HG03066 (cell line): ENCODE measurements around the gene GPR55.
A peak's percentile ranks its signal among the peaks of the same experiment; 100 is the strongest.

Experiments
- ATAC-seq: cut with Tn5 transposase; IDR thresholded peaks from one replicate; pipeline ENCODE4 v1.9.1; 2021; ENCODE audit warnings: low read depth; ENCODE audit not compliant: unreplicated experiment

GPR55 gene

DNA sequence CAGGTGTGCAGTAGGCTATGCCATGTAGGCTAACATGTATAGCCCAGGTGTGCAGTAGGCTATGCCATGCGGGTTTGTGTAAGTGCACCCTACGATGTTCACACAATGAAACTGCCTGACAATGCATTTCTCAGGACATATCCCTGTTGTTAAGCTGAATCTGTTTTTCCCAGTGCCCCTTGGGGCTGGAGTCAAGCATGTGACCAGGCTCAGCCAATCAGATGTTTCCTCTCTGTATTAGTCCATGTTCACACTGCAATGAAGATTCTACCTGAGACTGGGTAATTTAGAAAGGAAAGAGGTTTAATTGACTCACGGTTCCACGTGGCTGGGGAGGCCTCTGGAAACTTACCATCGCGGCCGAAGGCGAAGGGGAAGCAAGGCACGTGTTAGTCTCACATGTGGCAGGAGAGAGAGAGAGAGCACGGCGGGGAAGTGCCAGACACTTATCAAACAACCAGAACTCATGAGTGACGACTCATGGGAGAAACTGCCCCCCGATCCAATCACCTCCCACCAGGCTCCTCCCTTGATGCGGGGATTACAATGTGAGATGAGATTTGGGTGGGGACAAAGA is 36.1 kb downstream of the GPR55 start:
- no peak for ATAC-seq

DNA sequence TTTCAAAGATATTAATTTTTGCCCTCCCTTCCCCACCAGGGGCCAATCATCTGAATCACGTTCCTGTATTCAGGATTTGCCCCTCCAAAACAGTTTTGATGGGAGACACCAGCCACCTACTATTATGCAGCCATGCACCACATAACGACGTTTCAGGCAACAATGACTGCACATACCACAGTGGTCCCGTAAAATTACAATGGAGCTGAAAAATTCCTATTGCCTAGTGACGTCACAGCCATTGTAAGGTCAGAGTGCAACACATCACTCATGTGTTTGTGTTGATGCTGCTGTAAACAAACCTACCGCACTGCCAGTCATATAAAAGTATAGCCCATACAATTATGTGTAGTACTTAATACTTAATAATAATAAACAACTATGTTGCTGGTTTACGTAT is 37.7 kb downstream of the GPR55 start:
- ATAC-seq = no peak

DNA sequence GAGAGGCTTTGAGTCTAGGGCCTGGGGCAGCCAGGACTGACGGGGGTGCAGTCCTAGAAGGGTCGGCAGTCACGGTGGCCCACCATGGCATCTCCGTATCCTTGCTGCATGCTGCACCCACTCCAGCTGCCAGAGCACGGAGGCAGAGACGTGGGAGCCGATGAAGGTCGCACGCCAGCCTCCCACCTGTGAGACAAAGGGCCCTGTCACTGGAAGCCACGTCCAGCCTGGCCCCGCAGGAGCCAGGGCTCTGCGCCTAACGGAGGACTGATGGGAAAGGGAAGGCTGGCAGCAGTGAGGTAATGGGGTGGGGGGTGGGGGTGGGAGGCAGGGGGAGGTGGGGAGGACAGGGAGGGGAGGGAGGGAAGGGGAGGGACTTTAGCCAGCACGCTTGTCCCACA is 38.4 kb downstream of the GPR55 start:
- ATAC-seq = no peak

DNA sequence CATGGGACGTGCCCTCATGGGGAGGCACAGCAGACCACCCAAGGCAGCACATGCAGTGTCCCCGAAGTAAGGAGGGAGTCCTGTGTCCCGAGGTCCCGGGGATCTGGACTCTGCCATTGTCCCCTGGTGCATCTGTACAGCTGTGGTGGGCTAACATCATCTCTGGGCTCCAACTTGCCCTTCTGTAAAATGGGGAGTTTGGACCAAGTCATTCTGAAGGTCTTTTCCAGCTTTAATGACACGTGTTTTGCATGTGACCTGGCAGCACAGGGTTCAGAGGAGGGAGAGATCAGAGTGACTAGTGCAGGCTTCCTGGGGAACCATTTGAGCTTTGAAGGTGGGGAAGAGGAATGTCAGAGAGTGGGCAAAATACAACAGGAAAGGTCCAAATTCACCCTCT is 38.8 kb downstream of the GPR55 start:
- no peak for ATAC-seq

DNA sequence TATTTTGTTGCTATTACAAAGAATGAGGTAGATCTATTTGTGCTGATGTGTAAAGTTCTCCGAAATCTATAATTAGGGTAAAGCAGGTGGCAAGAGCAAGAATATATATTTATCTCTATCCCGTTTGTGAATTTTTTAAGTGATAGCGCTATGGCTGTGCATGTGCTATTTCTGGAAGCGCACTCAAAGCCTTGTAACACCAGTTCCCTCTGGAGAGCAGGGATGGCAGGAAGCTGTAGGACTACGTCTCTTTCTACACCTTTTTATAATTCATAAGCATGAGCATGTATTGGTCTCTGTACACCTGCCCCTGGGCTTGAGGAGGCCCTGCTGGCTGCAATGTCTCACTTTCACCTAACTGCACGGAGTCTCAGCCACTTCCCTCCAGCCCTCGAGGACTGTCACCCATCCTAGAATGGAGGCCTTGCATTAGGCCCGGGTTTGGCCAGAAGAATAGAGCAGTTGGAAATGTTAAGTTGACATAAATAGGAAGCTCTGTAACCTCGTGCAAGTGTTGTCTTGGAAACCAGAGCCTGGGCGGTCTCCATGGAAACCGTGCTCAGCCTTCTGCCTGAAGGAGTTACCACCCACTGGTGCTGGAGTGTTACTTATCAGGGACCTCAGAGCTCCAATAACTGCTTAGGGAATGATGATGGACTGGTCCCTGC is 39.4 kb downstream of the GPR55 start:
- ATAC-seq = no peak

DNA sequence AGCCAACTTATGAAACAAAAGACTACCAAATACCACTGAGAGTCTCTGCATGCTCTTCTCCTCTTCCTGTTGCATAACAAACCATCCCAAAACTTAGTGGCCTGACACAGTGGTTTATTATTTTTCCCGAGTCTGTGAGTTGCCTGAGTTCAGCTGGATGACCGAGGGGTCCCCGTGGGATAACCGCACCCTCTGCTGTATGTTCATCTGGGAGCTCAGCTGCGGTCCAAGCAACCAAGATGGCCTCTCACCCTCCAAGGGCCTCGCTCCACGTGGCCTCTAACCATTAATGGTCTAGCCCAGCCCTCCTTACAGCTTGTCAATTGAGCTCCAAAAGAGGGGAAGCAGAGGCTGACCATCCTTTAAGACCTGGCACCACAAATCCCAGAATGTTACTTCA is 43.2 kb downstream of the GPR55 start:
- no peak for ATAC-seq

DNA sequence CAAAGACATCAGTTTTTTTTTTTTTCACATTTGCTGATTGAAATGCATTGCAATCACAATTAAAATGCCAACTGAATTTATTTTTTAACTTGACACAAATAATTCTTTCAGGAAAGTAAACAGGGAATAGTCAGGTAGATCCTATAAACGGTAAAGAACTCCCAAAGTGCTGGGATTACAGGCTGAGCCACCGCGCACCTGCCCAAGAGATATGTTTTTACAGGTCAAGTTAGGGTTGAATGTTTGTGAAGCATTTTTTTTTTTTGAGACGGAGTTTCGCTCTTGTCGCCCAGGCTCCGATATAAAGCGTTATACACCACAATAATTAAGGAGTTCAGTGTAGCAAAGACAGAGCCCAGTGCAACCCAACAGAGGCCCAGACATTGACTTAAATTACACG is 45.2 kb downstream of the GPR55 start:
- ATAC-seq = no peak

DNA sequence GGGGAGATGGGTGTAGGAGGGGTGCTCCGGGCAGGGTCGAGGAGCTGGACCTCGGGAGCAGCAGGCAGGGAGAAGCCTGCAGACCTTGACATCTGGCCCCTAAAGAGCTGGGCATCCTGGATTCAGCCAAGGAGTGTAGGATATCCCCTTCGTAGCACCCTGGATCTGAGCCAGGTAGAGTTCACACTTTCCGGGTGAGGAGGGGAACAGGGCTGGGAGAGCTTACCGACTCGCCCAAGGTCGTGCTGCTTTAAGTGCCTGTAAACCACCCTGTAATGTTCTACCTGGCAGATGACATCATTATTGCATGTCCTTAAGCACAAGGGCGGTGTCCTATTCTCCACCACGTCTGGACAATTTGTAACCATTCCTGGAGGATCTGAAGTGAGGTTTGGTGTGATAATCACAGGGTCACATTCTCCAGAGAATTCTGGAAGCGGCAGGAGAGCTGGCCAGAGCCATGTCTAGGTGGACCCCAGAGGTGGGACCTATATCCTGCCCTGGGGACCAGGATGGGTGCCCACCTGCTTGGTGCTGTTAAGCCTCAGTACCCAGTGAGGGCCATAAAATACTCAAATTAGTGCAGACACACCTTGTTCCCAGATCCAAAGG is 45.7 kb downstream of the GPR55 start:
- no peak for ATAC-seq

DNA sequence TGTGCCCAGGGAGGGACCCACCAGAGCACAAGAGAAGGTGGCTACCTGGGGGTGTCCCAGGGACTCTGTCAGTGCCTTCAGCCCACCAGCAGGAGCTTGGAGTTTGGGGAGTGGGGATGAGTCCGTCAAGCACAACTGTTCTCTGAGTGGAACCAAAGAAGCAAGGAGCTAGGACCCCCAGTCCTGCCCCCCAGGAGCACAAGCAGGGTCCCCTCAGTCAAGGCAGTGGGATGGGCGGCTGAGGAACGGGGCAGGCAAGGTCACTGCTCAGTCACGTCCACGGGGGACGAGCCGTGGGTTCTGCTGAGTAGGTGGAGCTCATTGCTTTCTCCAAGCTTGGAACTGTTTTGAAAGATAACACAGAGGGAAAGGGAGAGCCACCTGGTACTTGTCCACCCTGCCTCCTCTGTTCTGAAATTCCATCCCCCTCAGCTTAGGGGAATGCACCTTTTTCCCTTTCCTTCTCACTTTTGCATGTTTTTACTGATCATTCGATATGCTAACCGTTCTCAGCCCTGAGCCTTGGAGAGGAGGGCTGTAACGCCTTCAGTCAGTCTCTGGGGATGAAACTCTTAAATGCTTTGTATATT is 46.3 kb downstream of the GPR55 start:
- no peak for ATAC-seq

DNA sequence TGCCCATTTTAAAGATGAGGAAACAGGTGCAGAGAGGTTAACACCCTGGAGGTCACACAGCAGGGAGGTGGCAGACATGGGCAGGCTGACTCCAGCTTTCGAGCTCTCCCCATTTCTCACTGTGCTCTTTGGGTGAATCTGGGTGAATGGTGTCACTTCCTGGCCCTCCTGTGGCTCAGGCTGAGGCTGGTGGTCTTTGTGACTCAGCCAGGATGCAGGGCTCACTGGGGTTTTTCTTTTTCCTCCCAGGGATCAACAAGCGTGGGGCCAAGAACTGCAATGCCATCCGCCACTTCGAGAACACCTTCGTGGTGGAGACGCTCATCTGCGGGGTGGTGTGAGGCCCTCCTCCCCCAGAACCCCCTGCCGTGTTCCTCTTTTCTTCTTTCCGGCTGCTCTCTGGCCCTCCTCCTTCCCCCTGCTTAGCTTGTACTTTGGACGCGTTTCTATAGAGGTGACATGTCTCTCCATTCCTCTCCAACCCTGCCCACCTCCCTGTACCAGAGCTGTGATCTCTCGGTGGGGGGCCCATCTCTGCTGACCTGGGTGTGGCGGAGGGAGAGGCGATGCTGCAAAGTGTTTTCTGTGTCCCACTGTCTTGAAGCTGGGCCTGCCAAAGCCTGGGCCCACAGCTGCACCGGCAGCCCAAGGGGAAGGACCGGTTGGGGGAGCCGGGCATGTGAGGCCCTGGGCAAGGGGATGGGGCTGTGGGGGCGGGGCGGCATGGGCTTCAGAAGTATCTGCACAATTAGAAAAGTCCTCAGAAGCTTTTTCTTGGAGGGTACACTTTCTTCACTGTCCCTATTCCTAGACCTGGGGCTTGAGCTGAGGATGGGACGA is 47.1 kb downstream of the GPR55 start:
- no peak for ATAC-seq

DNA sequence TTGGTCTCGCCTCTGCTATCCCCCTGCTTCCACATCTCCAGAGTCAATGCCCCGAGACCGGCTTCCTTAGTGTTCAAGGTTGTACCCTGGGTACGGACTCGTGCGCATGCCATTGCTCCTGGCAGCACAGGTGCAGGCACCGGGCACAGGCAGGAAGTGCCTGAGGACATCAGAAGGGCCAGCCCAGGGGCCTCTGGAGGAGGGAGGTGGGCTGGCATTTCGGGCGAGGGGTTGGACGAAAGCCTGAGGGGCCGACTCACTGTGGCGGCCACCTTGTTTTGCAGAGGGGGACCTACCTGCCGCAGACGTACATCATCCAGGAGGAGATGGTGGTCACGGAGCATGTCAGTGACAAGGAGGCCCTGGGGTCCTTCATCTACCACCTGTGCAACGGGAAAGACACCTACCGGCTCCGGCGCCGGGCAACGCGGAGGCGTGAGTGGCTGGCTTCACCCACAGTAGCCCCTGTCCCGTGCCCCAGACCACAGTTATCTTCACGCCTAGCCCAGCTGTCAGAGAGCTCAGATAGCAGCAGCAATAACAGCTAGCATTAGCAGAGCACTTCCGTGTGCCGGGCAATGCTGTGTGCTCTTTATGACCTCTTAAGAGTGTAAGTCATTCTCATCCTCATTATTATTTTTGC is 47.8 kb downstream of the GPR55 start:
- no peak for ATAC-seq

DNA sequence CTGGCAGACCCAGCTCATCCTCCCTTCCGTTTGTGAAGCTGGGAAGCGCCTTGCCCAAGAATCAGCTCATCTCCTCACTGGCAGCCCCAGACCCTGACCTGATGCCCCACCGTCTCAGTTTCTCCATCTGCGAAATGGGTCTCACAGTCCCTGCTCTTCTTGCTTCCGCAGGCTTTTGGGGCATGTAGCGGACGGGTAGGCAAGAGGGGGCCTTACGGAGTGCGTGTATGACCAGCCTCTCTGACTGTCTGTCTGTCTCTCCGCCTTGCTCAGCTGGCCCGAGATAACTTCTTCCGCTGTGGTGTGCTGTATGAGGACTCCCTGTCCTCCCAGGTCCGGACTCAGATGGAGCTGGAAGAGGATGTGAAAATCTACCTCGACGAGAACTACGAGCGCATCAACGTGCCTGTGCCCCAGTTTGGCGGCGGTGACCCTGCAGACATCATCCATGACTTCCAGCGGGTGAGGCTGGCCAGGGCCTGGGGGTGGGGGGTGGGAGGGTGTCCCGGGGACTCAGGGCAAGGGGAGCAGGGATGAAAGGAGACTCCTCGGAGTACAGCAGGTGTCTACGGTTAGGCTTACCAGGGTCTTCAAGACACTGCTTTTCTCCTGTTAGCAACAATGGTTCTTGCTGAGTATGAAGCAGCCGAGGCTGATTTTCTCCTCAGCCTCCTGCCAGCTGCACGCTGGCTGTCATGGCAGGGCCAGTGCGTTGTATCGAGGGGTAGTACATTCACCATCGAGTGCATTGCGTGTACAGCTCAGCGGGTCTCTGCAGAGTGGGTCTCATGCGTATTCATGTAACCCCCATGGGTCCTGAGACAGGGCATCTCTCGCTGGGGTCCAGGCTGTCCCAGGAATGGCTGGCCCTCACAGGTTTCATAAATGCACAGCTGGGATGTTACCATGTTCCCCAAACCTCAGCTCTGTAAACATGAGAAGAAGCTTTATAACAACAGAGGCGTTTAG is 49.4 kb downstream of the GPR55 start:
- ATAC-seq = no peak

DNA sequence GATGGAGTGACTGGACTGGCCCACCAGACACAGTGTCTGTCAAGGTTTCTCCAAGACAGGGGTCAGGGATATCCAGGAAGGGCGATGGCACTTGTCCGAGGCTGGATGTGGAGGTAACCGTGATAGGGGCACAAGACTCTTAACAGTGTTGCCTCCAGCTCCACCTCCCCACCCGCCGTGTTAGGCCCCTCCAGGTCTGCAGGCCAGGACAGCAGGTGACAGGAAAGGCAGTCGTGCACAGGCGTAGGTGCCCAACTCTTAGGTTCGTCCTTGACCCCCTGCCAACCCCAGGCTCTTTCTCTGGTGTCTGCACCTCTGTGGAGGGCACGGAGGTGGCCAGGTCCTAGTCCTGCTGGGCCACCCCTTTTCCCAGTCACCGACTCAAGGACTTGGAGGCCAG is 50.2 kb downstream of the GPR55 start:
- ATAC-seq = no peak

DNA sequence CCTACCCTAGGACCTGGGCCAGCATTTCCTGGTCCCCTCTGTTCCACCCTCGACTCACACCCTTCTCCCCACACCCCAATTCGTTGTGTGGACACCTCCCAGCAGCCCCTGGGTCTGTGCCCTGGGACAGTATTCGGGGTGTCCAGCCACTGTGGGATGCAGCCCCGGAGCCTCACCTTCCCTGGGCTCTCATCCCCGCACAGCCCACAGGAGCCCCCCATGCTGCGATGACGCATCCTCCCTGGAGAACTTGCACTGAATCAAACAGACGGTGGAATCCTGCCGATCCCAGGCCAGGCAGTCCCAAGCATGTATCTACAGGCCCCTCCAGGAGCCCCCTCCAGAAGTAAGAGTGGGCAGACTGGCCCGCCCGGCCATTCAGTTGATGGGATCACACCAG is 50.6 kb downstream of the GPR55 start:
- no peak for ATAC-seq

DNA sequence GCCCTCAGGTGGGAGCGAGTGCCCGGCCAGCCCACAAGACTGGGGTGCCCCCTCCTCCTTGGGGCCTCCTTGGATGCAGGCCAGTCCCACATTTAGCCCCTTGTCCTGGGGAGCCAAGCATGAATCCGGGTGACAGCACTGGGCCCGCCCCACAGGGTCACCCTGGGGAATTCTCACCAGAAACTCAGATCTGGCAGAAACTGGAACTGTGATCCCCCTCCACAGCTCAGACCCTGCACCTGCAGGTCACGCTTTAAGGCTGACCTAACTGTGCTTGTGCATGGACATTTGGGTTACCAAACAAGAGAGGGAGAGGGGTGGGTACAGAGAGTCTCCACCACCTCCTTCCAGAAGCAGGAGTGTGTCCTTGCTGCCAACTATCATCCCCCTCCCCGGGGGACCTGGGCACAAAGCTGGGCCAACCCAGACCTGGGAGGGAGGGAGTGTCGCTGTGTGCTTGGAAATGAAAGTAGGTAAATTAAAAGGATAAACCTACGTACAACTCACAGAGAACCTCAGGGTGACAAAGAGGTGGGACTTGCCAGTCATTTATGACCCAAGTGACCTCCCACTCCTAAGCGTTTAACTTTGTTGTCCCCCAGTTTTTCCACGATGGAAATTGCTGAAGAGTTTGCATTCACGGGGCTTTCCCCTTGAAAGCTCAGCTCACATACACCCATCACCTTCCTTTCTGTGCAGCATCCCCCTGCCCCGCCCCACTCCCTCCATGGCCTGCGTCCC is 51.2 kb downstream of the GPR55 start:
- peak; percentile 72 for ATAC-seq

DNA sequence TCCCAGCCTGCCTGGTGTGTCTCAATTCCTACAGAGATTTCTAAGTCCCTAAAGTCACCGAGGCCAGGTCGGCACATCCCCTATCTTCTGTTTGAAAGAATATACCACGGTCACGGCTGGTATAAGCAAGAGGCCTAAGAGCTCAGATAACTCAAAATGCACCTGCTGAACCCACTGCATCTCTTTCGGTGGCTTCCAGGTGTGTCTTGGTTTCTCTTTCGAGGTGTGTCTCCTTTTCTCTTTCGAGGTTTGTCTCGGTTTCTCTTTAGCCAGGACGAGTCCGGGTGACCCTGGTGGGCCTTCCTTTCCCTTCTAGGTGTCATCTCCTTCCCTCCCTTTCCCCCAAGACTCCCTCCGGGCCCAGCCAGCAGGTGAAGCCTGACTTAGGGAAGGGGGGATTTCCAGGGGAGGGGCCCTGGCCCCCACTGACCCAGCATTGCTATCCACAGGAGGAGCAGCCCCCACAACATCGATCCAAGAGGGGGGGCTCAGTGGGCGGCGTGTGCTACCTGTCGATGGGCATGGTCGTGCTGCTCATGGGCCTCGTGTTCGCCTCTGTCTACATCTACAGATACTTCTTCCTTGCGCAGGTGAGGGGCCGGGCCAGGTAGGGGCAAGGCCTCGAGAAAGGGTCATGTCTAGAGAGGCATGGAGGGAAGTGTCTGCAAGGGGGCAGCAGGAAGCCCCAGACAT is 51.9 kb downstream of the GPR55 start:
- ATAC-seq = peak; percentile 65

DNA sequence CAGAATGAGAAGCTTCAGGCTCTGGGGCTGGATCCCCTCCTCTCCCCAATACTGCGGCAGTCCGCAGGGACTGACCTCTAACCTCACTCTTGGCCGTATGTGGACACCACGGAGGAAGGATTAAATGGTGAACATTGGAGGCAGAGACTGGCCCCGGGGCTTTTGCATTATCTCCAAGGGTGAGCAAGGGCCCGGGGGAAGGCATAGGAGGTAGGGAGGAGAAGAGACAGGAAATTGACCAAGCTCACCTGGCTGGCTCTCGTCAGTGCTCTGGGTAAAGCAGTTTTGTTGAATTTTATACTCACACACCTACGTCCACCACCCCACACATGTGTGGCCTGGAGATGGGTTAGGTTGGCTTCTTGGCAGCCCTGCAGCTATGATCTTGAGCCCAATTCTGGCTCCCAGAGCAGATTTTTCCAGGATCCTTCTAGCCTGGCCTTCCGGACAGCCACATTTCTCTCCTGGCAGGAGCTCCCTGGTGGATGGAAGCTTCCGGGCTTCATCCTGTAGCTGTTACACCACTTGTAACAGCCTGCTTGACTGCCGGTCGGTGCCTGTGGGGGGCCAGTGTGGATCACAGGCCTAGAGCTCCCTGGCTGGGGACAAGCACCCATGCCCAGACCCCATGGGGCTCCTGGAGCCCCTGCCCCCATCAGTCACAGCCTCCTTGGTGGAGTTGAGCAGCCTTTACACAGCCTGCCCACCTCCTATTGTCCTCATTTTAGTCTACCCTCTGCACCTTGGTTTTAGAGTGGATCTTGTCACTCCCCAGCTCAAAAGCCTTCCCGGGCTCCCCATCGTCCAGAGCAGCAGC is 52.7 kb downstream of the GPR55 start:
- ATAC-seq = peak; percentile 1
